Mesenchymal stem cell (in vitro differentiated cells and primary cell): Measurements from ENCODE around the gene NOTCH2.

ENCODE experiments used
- DNase-seq: peaks from one replicate; pipeline ENCODE4 v3.0.0-alpha.2; 2013
- H2AFZ ChIP-seq: one replicate; pipeline ENCODE4 v1.6.1; 2013; ENCODE audit warnings: low read depth, mild to moderate bottlenecking, control low read depth, inconsistent platforms, low read length, moderate library complexity
- H2AK5ac ChIP-seq: 2 replicates; pipeline ENCODE4 v1.6.1; 2013; ENCODE audit warnings: low read length, moderate library complexity, mild to moderate bottlenecking, inconsistent platforms; ENCODE audit not compliant: severe bottlenecking
- H2BK120ac ChIP-seq: one replicate; pipeline ENCODE4 v1.6.1; 2013; ENCODE audit warnings: low read depth, mild to moderate bottlenecking, inconsistent platforms, low read length, moderate library complexity
- H2BK12ac ChIP-seq, 2 experiments: one replicate each; pipeline ENCODE4 v1.6.1; 2013; ENCODE audit warnings: inconsistent platforms in 2 of 2, low read length in 2 of 2, mild to moderate bottlenecking in 2 of 2, moderate library complexity in 2 of 2, control low read depth in 1 of 2
- H2BK15ac ChIP-seq: one replicate; pipeline ENCODE4 v1.6.1; 2013; ENCODE audit warnings: mild to moderate bottlenecking, low read depth, inconsistent platforms; ENCODE audit not compliant: poor library complexity, severe bottlenecking
- H2BK5ac ChIP-seq: 2 replicates; pipeline ENCODE4 v1.6.1; 2013; ENCODE audit warnings: low read depth, mild to moderate bottlenecking, low read length, control low read depth, inconsistent platforms; ENCODE audit not compliant: poor library complexity, severe bottlenecking
- H3K14ac ChIP-seq, 2 experiments: one replicate each; pipeline ENCODE4 v1.6.1; 2013; ENCODE audit warnings: inconsistent platforms in 2 of 2, low read length in 2 of 2, control low read depth in 1 of 2, mild to moderate bottlenecking in 1 of 2, moderate library complexity in 1 of 2
- H3K18ac ChIP-seq, 2 experiments: one replicate each; pipeline ENCODE4 v1.6.1; 2013; ENCODE audit warnings: inconsistent platforms in 2 of 2, low read length in 2 of 2, control low read depth in 1 of 2, low read depth in 1 of 2, mild to moderate bottlenecking in 1 of 2
- H3K23ac ChIP-seq, 2 experiments: one replicate each; pipeline ENCODE4 v1.6.1; 2013; ENCODE audit warnings: inconsistent platforms in 2 of 2, low read length in 2 of 2, mild to moderate bottlenecking in 2 of 2, moderate library complexity in 2 of 2, control low read depth in 1 of 2
- H3K27ac ChIP-seq: 2 replicates; pipeline ENCODE4 v1.5.1; 2013; ENCODE audit warnings: mild to moderate bottlenecking, moderate library complexity, low read length, control low read depth, inconsistent platforms; ENCODE audit not compliant: poor library complexity, severe bottlenecking
- H3K27me3 ChIP-seq, 2 experiments: 2 replicates each; pipeline versions ENCODE4 v1.6.1 to v1.7.0; 2013; ENCODE audit warnings: low read length in 2 of 2, mild to moderate bottlenecking in 2 of 2, moderate library complexity in 2 of 2, control low read depth in 1 of 2, inconsistent platforms in 1 of 2; ENCODE audit not compliant: control insufficient read depth in 1 of 2, insufficient read depth in 1 of 2
- H3K36me3 ChIP-seq, 2 experiments: 2 replicates each; pipeline versions ENCODE4 v1.6.1 to v1.7.0; 2013; ENCODE audit warnings: low read length in 2 of 2, control low read depth in 1 of 2, inconsistent platforms in 1 of 2, low read depth in 1 of 2, mild to moderate bottlenecking in 1 of 2; ENCODE audit not compliant: insufficient read depth in 2 of 2, control insufficient read depth in 1 of 2
- H3K4ac ChIP-seq, 2 experiments: one replicate each; pipeline ENCODE4 v1.6.1; 2013; ENCODE audit warnings: inconsistent platforms in 2 of 2, low read length in 2 of 2, mild to moderate bottlenecking in 2 of 2, moderate library complexity in 2 of 2, control low read depth in 1 of 2, low read depth in 1 of 2
- H3K4me1 ChIP-seq: 2 replicates; pipeline ENCODE4 v1.6.1; 2013; ENCODE audit warnings: low read depth, low read length, control low read depth; ENCODE audit not compliant: control insufficient read depth, insufficient read depth
- H3K4me2 ChIP-seq: 2 replicates; pipeline ENCODE4 v1.6.1; 2013; ENCODE audit warnings: low read length, mild to moderate bottlenecking, inconsistent platforms; ENCODE audit not compliant: poor library complexity, severe bottlenecking
- H3K4me3 ChIP-seq, 2 experiments: 2 replicates each; pipeline versions ENCODE4 v1.5.1 to v1.7.0; 2013; ENCODE audit warnings: low read length in 2 of 2, mild to moderate bottlenecking in 2 of 2, control low read depth in 1 of 2, low read depth in 1 of 2; ENCODE audit not compliant: insufficient read depth in 1 of 2
- H3K79me1 ChIP-seq: replicated peaks from 2 replicates; pipeline ENCODE4 v1.6.1; 2013; ENCODE audit warnings: mild to moderate bottlenecking, control low read depth, low read length, inconsistent platforms; ENCODE audit not compliant: poor library complexity, severe bottlenecking
- H3K9ac ChIP-seq: 2 replicates; pipeline ENCODE4 v1.7.0; 2013; ENCODE audit warnings: mild to moderate bottlenecking, low read length, moderate library complexity
- H3K9me3 ChIP-seq: 2 replicates; pipeline ENCODE4 v1.7.0; 2013; ENCODE audit warnings: mild to moderate bottlenecking, low read length; ENCODE audit not compliant: control insufficient read depth
- H4K8ac ChIP-seq: one replicate; pipeline ENCODE4 v1.6.1; 2013; ENCODE audit warnings: inconsistent platforms, mild to moderate bottlenecking, low read length, moderate library complexity
- H4K91ac ChIP-seq: one replicate; pipeline ENCODE4 v1.6.1; 2013; ENCODE audit warnings: mild to moderate bottlenecking, low read length, inconsistent platforms
- WGBS: methylation state at CpG from one replicate; pipeline ENCODE4 v1.1.7; 2013; ENCODE audit warnings: mixed read lengths; 5-methylcytosine and 5-hydroxymethylcytosine counted together

The NOTCH2 gene

GRCh38 chr1:119912963-119913362 is 156.5 kb downstream of the NOTCH2 start:
- H2BK15ac ChIP-seq = no peak overlapping the region
- H3K9me3 ChIP-seq = no peaks in the 10 kb centered on the region
- no peak overlapping the region for H2AK5ac ChIP-seq
- WGBS = 97% methylated on average over 3 of the region's 3 CpGs
- H4K91ac ChIP-seq = no peak overlapping the region
- no peak overlapping the region for H3K4me3 ChIP-seq
- no peak overlapping the region for H3K27ac ChIP-seq
- H3K27me3 ChIP-seq = no peaks in the 10 kb centered on the region
- H3K36me3 ChIP-seq = peaks cover 26 to 90% of the 10 kb centered on the region in 2 experiments
- H3K14ac ChIP-seq = no peak overlapping the region
- H2BK120ac ChIP-seq = no peak overlapping the region
- H3K4ac ChIP-seq = no peak overlapping the region
- H3K79me1 ChIP-seq = peaks cover 4% of the 10 kb centered on the region
- H3K4me2 ChIP-seq = no peak overlapping the region
- peak overlapping the region; percentile 36 for H2BK5ac ChIP-seq
- no peak overlapping the region for H3K23ac ChIP-seq
- peaks cover 3% of the 10 kb centered on the region for H3K4me1 ChIP-seq
- H4K8ac ChIP-seq = no peak overlapping the region
- no peak overlapping the region for H3K9ac ChIP-seq
- H2AFZ ChIP-seq = no peak overlapping the region
- H3K18ac ChIP-seq = no peak overlapping the region
- no peak for DNase-seq
- no peak overlapping the region for H2BK12ac ChIP-seq

- Histone ChIP-seq H3K27ac (no peak overlapping the region), H3K23ac (no peak overlapping the region), H2AK5ac (no peak overlapping the region), H3K36me3 (peaks cover 22 to 82% of the 10 kb centered on the region in 2 experiments), H2BK120ac (no peak overlapping the region), H3K18ac (no peak overlapping the region), H2BK5ac (no peak overlapping the region), H3K9ac (no peak overlapping the region), H2AFZ (no peak overlapping the region), H4K91ac (no peak overlapping the region), H3K4me2 (no peak overlapping the region), H3K4me1 (peaks cover 3% of the 10 kb centered on the region), H2BK12ac (no peak overlapping the region), H3K4ac (no peak overlapping the region), H3K4me3 (no peak overlapping the region), H2BK15ac (no peak overlapping the region), H3K14ac (no peak overlapping the region), H4K8ac (no peak overlapping the region), H3K9me3 (no peaks in the 10 kb centered on the region), H3K27me3 (no peaks in the 10 kb centered on the region), H3K79me1 (peaks cover 4% of the 10 kb centered on the region)
- WGBS = no CpG with 5 or more reads among the region's 2 CpGs
- DNase-seq = no peak
Observed at GRCh38 chr1:119911775-119912174, 157.7 kb downstream of the NOTCH2 start.

- WGBS = 82% methylated on average over 4 of the region's 4 CpGs
- no peak overlapping the region for H2BK5ac ChIP-seq
Observed at GRCh38 chr1:119910618-119911017, 158.8 kb downstream of the NOTCH2 start.

GRCh38 chr1:119909890-119910596 is 159.4 kb downstream of the NOTCH2 start:
- H2AFZ ChIP-seq = no peak overlapping the region

More at GRCh38 chr1:119910618-119911017, 158.8 kb downstream of the NOTCH2 start:
- Histone ChIP-seq H3K36me3 (peaks cover 13 to 71% of the 10 kb centered on the region in 2 experiments), H2AK5ac (no peak overlapping the region), H2BK120ac (no peak overlapping the region), H3K27ac (no peak overlapping the region), H3K23ac (no peak overlapping the region), H3K27me3 (no peaks in the 10 kb centered on the region), H3K9ac (no peak overlapping the region), H3K14ac (no peak overlapping the region), H2BK12ac (no peak overlapping the region), H3K9me3 (no peaks in the 10 kb centered on the region), H4K8ac (no peak overlapping the region), H2AFZ (no peak overlapping the region), H2BK15ac (no peak overlapping the region), H3K4ac (no peak overlapping the region), H3K4me1 (peaks cover 3% of the 10 kb centered on the region), H3K18ac (no peak overlapping the region), H3K4me3 (no peak overlapping the region), H4K91ac (no peak overlapping the region), H3K4me2 (no peak overlapping the region), H3K79me1 (peaks cover 4% of the 10 kb centered on the region)
- no peak for DNase-seq

More at GRCh38 chr1:119909890-119910596, 159.4 kb downstream of the NOTCH2 start:
- no peak overlapping the region for H2BK15ac ChIP-seq
- no peak overlapping the region for H3K27ac ChIP-seq
- no peak overlapping the region for H2BK120ac ChIP-seq
- WGBS = 70% methylated on average over 8 of the region's 9 CpGs
- H3K9me3 ChIP-seq = peaks cover 3% of the 10 kb centered on the region
- H2BK5ac ChIP-seq = no peak overlapping the region
- H3K36me3 ChIP-seq = peaks cover 8 to 65% of the 10 kb centered on the region in 2 experiments
- H3K4me3 ChIP-seq = no peak overlapping the region
- H3K23ac ChIP-seq = no peak overlapping the region
- no peak overlapping the region for H3K9ac ChIP-seq
- DNase-seq = no peak
- H4K91ac ChIP-seq = no peak overlapping the region
- no peak overlapping the region for H3K4me2 ChIP-seq
- H2AK5ac ChIP-seq = no peak overlapping the region
- H2BK12ac ChIP-seq = no peak overlapping the region
- peaks cover 3% of the 10 kb centered on the region for H3K4me1 ChIP-seq
- H3K18ac ChIP-seq = no peak overlapping the region
- no peak overlapping the region for H3K4ac ChIP-seq
- H3K27me3 ChIP-seq = no peaks in the 10 kb centered on the region
- no peak overlapping the region for H3K14ac ChIP-seq
- H4K8ac ChIP-seq = no peak overlapping the region
- peaks cover 4% of the 10 kb centered on the region for H3K79me1 ChIP-seq
